Endodermal cell (in vitro differentiated cells): ENCODE results near the gene ALG8. TPM values are rescaled to one million over a fixed set of nuclear protein-coding genes. Genes with fewer than 3 reads are reported as not detected.

Source experiments
- DNase-seq: peaks from one replicate; pipeline ENCODE4 v3.0.0-alpha.2; 2017
- H3K27ac ChIP-seq: 2 replicates; pipeline ENCODE4 v1.5.1; 2013; ENCODE audit warnings: mild to moderate bottlenecking, low read depth, low read length, moderate library complexity
- H3K27me3 ChIP-seq: 2 replicates; pipeline ENCODE4 v1.6.1; 2013; ENCODE audit warnings: mild to moderate bottlenecking, low read length, moderate library complexity; ENCODE audit not compliant: insufficient read depth, control insufficient read depth, poor library complexity, severe bottlenecking
- H3K36me3 ChIP-seq: 2 replicates; pipeline ENCODE4 v1.7.0; 2013; ENCODE audit warnings: mild to moderate bottlenecking, low read length, moderate library complexity; ENCODE audit not compliant: control insufficient read depth, insufficient read depth
- H3K4me1 ChIP-seq: one replicate; pipeline ENCODE4 v1.7.0; 2013; ENCODE audit warnings: low read length; ENCODE audit not compliant: control insufficient read depth, insufficient read depth
- H3K4me3 ChIP-seq: 2 replicates; pipeline ENCODE4 v1.5.1; 2013; ENCODE audit warnings: mild to moderate bottlenecking, low read length, moderate library complexity
- H3K9ac ChIP-seq: 2 replicates; pipeline ENCODE4 v1.6.1; 2013; ENCODE audit warnings: mild to moderate bottlenecking, low read length, moderate library complexity; ENCODE audit not compliant: poor library complexity, severe bottlenecking; ENCODE audit errors: extremely low read depth
- H3K9me3 ChIP-seq: 2 replicates; pipeline ENCODE4 v1.6.1; 2013; ENCODE audit warnings: mild to moderate bottlenecking, low read length, moderate library complexity; ENCODE audit not compliant: control insufficient read depth
- H3K27ac Mint-ChIP-seq: 2 replicates; pipeline ENCODE4 v1.8.0; 2020; ENCODE audit warnings: mixed read lengths
- H3K27me3 Mint-ChIP-seq: 2 replicates; pipeline ENCODE4 v1.8.0; 2021; ENCODE audit warnings: mild to moderate bottlenecking, mixed read lengths; ENCODE audit not compliant: insufficient read depth
- H3K36me3 Mint-ChIP-seq: 2 replicates; pipeline ENCODE4 v1.8.0; 2020; ENCODE audit warnings: low read depth, mixed read lengths
- H3K4me1 Mint-ChIP-seq: 2 replicates; pipeline ENCODE4 v1.8.0; 2020; ENCODE audit warnings: mixed read lengths
- H3K4me3 Mint-ChIP-seq: 2 replicates; pipeline ENCODE4 v1.8.0; 2020; ENCODE audit warnings: mild to moderate bottlenecking, moderate library complexity, mixed read lengths
- H3K9me3 Mint-ChIP-seq: 2 replicates; pipeline ENCODE4 v1.8.0; 2020; ENCODE audit warnings: mild to moderate bottlenecking, mixed read lengths
- WGBS, 2 experiments: methylation state at CpG; one replicate each; pipeline versions ENCODE4 v1.1.5 to v1.1.7; 2013; ENCODE audit warnings: missing lambda C conversion rate in 2 of 2, mixed read lengths in 1 of 2; ENCODE audit not compliant: insufficient coverage in 1 of 2, insufficient read length in 1 of 2; 5-methylcytosine and 5-hydroxymethylcytosine counted together
- total RNA-seq, 2 donors: library from RNA; stranded (reverse); fragmentation: NEBNext Ultra II Directional in 1 of 2; extraction: Animal tissue kit (Norgen Biotek cat#: 25700) in 1 of 2; gene quantifications; 2 replicates in 1 of 2; 3 replicates in 1 of 2; pipeline ENCODE4 v1.2.1, GENCODE V29; 2021
- TF ChIP-seq, protein P1 (sequence below): fragments of 200-600 bp; sonication (generic); conservative IDR thresholded peaks from 2 replicates; pipeline ENCODE4 v1.5.0; 2021; ENCODE audit warnings: antibody characterized with exemption, mild to moderate bottlenecking

The ALG8 gene
- total RNA-seq, 2 donors from 2014 or later, result 72.1 to 81.4 TPM

DNA sequence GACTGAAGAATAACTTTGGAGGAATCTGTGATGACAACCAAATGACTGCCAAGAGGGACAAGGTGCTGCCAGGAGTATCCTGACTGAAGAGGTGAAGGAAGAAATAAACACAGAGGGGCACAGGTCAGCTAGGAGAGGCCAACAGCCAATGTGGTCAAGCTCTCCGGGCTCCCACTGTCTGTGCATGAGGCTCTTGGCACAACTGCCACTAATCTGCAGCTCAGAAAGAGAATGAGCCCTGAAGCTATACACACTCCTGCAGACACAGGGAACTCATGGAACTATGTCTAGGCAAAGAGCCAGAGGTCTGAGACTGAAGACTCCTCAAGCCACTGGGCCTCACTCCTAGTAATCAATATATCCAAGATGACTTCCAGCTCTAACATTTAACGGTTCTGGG is 68.8 kb downstream of the ALG8 start:
- H3K4me1 Mint-ChIP-seq, result no peaks in the 10 kb centered on the region
- Histone ChIP-seq H3K9me3 (no peaks in the 10 kb centered on the region), H3K36me3 (peaks cover 65% of the 10 kb centered on the region), H3K9ac (no peak overlapping the region), H3K4me1 (no peaks in the 10 kb centered on the region), H3K27ac (no peak overlapping the region), H3K4me3 (no peak overlapping the region), H3K27me3 (no peaks in the 10 kb centered on the region)
- TF ChIP-seq, protein P1, sequence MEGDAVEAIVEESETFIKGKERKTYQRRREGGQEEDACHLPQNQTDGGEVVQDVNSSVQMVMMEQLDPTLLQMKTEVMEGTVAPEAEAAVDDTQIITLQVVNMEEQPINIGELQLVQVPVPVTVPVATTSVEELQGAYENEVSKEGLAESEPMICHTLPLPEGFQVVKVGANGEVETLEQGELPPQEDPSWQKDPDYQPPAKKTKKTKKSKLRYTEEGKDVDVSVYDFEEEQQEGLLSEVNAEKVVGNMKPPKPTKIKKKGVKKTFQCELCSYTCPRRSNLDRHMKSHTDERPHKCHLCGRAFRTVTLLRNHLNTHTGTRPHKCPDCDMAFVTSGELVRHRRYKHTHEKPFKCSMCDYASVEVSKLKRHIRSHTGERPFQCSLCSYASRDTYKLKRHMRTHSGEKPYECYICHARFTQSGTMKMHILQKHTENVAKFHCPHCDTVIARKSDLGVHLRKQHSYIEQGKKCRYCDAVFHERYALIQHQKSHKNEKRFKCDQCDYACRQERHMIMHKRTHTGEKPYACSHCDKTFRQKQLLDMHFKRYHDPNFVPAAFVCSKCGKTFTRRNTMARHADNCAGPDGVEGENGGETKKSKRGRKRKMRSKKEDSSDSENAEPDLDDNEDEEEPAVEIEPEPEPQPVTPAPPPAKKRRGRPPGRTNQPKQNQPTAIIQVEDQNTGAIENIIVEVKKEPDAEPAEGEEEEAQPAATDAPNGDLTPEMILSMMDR, result no peak
- no peak overlapping the region for H3K27ac Mint-ChIP-seq
- H3K4me3 Mint-ChIP-seq, result no peak overlapping the region
- H3K9me3 Mint-ChIP-seq, result no peaks in the 10 kb centered on the region
- H3K27me3 Mint-ChIP-seq, result no peaks in the 10 kb centered on the region
- H3K36me3 Mint-ChIP-seq, result peaks cover 57% of the 10 kb centered on the region
- WGBS, 2 experiments, result 81 to 95% methylated on average over 2 of the region's 2 CpGs
- DNase-seq, result no peak

DNA sequence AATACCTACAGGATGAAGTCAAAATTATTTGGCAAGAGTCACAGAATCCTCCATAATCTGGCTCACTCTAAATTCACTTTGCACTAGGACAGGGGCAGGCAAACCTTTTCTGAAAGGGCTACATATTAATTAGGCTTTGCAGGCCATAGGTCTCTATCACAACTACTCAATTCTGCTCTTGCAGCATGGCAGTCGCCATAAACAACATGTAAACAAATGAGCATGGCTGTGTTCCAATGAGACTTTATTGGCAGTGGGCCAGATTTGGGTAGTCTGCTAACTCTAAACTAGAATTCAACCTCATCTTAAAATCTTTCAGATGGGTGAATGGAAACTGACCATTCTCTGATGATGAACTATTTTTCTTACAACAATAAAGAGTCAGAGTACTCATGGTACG is 70.0 kb downstream of the ALG8 start:
- Histone ChIP-seq H3K27ac (no peak overlapping the region), H3K9ac (no peak overlapping the region), H3K36me3 (peaks cover 53% of the 10 kb centered on the region), H3K27me3 (no peaks in the 10 kb centered on the region), H3K4me1 (no peaks in the 10 kb centered on the region), H3K4me3 (no peak overlapping the region), H3K9me3 (no peaks in the 10 kb centered on the region)
- no peaks in the 10 kb centered on the region for H3K4me1 Mint-ChIP-seq
- 96 to 100% methylated on average over 2 of the region's 2 CpGs for WGBS, 2 experiments
- peaks cover 52% of the 10 kb centered on the region for H3K36me3 Mint-ChIP-seq
- no peaks in the 10 kb centered on the region for H3K9me3 Mint-ChIP-seq
- no peak for DNase-seq
- no peak overlapping the region for H3K4me3 Mint-ChIP-seq
- TF ChIP-seq, protein P1, result no peak
- no peak overlapping the region for H3K27ac Mint-ChIP-seq
- H3K27me3 Mint-ChIP-seq, result no peaks in the 10 kb centered on the region

DNA sequence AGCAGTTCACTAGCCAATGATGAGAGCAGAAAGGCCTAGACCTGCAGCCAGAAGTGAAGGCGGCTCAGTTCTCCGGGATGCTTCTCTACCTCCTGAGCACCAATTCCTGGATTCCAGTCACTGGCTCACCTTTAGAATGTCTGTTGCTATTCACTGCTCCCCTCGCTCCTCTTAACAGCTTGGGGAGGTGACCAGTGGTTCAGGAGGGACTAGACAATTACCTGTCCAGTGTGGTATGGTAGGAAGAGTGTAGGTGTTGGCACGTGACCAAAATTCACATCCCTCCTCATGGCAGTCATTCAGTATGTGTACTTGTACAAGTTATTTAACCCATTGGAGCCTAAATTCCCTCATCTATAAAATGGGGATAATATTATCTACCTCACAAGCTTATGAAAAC is 71.7 kb downstream of the ALG8 start:
- no peaks in the 10 kb centered on the region for H3K4me1 ChIP-seq
- Mint-ChIP-seq H3K4me3 (no peak overlapping the region), H3K4me1 (no peaks in the 10 kb centered on the region), H3K36me3 (peaks cover 45% of the 10 kb centered on the region), H3K27me3 (no peaks in the 10 kb centered on the region), H3K9me3 (no peaks in the 10 kb centered on the region), H3K27ac (no peak overlapping the region)
- WGBS, 2 experiments, result 97 to 100% methylated on average over 2 to 3 of the region's 4 CpGs
- TF ChIP-seq, protein P1, result no peak
- H3K36me3 ChIP-seq, result peaks cover 49% of the 10 kb centered on the region
- DNase-seq, result no peak
- H3K9me3 ChIP-seq, result no peaks in the 10 kb centered on the region
- H3K4me3 ChIP-seq, result no peak overlapping the region
- H3K27ac ChIP-seq, result no peak overlapping the region
- H3K9ac ChIP-seq, result no peak overlapping the region
- no peaks in the 10 kb centered on the region for H3K27me3 ChIP-seq
